Stimulated activated CD8-positive, alpha-beta memory T cell treated with anti-CD3 and anti-CD28 coated beads, Interleukin-12 subunit alpha, Interleukin-12 subunit beta, amount 100 ng/mL, for 24 hours (primary cell): ENCODE data around the gene YAE1.
A peak's percentile ranks its signal among the peaks of the same experiment; 100 is the strongest.
"Not testable (repeated sequence)": the region's sequence is repeated elsewhere in the genome, so short reads cannot be mapped to it uniquely, and the experiment has no call there.

Source experiments
- DNase-seq: peaks from one replicate; pipeline ENCODE4 v3.0.0-alpha.2; 2020; ENCODE audit errors: extremely low read depth

Gene YAE1, protein sequence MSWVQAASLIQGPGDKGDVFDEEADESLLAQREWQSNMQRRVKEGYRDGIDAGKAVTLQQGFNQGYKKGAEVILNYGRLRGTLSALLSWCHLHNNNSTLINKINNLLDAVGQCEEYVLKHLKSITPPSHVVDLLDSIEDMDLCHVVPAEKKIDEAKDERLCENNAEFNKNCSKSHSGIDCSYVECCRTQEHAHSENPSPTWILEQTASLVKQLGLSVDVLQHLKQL

GRCh38 chr7:39566023-39566921, at the start of gene YAE1:
Gene YAE1, plus strand, starts transcription at chr7:39566404. Its CDS starts 15 bp downstream, at chr7:39566419.
- peak; percentile 56 for DNase-seq

GRCh38 chr7:39516498-39516897, 49.7 kb upstream of the YAE1 start:
- DNase-seq, result no peak

- no peak for DNase-seq
Observed at GRCh38 chr7:39517240-39517639, 49.0 kb upstream of the YAE1 start.

- no peak for DNase-seq
Observed at GRCh38 chr7:39525926-39526325, 40.3 kb upstream of the YAE1 start.

GRCh38 chr7:39526666-39527065, 39.5 kb upstream of the YAE1 start:
- no peak for DNase-seq

DNA sequence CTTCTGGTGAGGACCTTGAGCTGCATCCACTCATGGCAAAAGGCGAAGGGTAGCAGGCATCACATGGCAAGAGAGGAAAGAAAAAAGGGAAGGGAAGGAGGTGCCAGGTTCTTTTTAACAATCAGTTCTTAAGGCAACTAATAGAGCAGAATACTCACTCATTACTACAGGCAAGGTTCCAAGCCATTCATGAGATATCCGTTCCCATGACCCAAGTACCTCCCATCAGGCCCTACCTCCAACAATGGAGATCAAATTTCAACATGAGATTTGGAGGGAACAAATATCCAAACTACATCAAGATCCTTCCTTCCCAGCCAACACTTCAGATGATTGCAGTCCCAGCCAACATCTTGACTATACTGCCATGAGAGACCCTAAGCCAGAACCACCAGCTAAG, 38.9 kb upstream of the YAE1 start:
- no peak for DNase-seq

DNA sequence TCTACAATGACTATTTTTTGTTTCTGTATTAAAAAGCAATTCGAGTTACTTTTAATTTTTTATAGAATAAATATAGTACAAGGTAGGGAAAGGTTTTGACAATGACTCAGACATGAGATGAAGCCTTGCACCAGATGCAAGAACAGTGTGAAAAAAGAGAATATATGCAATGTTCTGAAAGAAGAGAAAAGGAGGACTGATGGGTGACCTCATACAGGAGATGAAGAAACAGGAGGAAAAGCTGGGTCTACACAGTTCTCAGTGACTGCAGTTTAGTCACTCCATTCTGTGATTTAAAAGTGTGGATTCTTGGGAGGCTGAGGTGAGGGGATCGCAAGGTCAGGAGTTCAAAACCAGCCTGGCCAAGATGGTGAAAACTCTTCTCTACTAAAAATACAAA, 38.3 kb upstream of the YAE1 start:
- DNase-seq, result no peak

DNA sequence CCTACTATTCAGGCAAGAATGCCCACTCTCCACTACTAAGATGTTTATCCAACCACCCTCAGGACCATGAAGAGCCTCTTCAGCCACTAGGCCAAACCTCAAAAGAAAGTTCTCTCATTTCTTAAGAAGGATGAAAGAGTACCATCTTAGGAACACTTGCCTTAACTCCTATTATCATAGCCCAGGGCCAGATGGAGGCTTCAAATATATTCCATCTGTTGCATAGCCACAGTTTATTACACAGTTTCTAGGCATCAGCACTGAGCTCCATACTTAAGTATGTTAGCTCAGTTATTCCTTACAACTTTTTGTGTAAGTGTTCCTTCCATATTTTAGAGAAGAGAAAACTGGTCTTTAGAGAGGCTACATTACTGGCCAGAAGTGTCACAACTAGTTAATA, 37.4 kb upstream of the YAE1 start:
- DNase-seq, result no peak

DNA sequence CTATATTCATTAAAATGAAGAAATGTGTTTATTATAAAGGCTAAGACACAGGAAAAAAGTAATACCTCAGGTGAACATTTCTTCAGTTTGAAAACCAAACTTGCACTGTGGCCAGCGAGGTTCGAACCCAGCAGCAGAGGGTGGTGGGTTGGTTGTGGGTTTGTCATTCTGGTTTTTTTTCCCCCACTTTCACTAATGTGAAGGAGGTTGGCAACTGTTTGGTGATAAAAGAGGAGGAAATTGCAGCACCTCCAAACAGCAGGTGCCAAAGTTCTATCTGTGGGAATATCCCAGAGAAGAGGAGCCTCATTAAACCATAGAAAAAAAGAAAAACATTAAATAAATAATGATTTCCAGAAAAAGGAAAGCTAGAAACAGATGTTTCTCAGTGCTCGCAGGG, 36.6 kb upstream of the YAE1 start:
- DNase-seq, result no peak

GRCh38 chr7:39530971-39531370, 35.2 kb upstream of the YAE1 start:
- no peak for DNase-seq

DNA sequence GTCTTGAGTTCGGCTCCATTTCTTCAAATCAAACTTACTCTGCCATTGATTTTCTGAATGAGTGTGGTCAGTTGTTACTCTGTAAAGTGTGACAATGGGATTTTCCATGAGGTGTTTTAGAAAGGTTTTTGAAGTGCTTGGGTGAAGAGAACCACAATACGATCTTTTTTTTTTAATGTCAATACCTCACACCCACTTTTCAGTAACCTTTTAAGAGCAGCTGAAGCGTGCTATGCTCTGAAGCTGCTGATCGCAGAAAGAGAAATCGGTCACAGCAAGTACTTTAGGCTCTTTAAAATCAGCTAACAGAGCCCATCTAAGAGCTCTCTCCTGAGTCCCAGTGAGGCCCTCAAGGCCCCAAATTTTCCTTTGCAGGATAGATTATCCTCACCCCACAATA, 34.4 kb upstream of the YAE1 start:
- no peak for DNase-seq

- no peak for DNase-seq
Observed at GRCh38 chr7:39532832-39533231, 33.4 kb upstream of the YAE1 start.

DNA sequence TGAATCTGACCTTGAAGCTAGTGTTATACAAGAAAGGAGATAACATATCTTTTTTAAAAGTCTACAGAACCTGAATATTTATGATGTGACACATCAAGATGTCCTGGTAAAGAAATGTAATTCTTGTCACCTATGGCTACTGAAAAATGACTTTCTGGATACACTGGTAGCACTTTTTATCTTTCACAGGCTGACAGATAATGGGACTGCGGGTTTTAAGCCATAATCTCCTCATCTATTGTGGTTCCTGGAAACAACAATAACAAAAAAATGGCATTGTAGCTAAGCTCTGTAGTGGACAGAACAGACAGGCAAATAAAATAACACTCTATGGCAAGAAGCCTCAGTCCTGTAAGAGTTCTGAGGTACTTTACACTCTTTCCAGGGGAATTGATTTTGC, 31.6 kb upstream of the YAE1 start:
- DNase-seq, result no peak

DNA sequence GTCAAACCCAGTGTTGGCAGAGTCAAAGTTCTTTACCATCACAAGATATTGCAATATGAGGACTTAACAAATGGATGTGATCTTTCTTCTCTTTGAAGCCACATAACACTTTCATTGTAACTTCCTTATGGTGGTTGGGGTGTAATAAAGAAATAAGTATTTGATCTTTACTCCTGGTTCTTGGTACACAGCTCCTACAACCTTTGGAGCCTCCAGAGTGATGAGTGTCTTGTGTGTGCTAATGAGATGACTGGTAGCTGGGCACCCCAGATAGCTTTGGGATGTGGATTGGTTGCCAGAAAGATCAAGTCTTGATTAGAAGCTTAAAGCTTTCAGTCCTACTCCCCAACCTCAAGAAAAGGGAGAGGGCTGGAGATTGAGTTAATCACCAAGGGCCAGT, 31.1 kb upstream of the YAE1 start:
- no peak for DNase-seq

- no peak for DNase-seq
Observed at GRCh38 chr7:39535720-39536119, 30.5 kb upstream of the YAE1 start.

GRCh38 chr7:39536951-39537350, 29.3 kb upstream of the YAE1 start:
- DNase-seq, result no peak

DNA sequence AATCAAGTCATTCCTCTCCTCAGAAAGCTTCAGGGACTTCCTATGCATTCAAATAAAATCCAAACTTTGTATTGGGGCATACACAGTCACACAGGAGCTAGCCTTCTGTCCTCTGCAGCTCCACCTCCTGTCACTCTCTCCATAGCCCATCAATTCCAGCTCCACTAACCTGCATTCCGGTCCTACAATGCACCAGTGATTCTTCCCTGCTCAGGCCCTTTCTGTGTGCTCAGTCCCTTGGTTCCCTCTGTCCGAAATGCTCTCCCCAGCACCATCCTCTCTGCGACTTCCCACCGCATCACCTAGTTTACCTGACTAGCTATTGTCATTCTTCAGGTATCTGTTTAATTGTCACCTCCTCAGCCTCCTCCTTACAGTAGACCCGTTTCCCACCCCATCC, 26.4 kb upstream of the YAE1 start:
- DNase-seq, result no peak

DNA sequence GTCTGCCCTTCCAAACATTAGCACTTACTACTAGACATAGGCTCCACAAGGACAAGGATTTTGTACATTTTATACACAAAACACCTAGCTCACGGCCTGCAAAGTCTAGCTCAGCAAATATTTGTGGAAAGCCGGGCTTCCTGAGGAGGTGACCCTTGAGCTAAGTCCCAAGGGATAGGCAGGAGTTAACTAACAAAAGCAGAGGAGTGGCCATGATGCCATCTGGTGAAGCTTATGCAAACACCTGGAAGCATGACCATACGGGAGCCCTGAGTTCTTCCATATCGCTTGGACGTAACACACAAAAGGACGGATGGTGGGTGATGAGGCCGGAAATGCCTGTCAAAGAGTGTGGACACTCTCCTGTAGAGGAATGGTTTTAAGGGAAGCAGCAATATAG, 25.9 kb upstream of the YAE1 start:
- no peak for DNase-seq

DNA sequence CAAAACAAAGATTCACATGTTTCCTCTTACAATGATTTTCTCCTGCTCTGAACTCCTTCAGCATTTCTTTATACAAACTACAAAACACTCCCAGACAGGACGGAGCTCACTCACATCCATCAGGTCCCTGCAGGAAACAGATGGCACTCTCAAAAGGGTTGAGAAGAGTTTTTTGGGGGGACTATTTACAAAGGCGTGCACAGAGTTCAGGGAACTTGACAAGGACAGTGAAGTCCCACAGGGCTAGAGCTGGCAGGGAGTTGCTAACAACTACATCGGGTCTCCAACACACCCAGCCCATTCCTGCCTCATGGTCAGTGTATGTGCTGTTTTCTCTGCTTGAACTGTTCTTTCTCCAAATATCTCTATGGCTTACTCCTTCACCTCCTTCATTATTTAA, 24.7 kb upstream of the YAE1 start:
- no peak for DNase-seq

DNA sequence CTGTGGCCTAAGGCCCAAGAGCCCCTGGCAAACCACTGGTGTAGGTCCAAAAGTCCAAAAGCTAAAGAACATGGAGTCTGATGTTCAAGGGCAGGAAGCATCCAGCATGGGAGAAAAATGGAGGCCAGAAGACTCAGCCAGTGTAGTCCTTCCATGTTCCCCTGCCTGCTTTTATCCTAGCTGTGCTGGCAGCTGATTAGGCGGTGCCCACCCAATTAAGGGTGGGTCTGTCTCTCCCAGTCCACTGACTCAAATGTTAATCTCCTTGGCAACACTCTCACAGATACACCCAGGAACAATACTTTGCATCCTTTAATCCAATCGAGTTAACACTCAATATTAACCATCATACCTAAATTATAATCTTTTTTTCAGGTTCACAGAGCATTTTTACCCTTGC, 21.4 kb upstream of the YAE1 start:
- not testable (repeated sequence) for DNase-seq

- no peak for DNase-seq
Observed at GRCh38 chr7:39547336-39547735, 18.9 kb upstream of the YAE1 start.

- no peak for DNase-seq
Observed at GRCh38 chr7:39550411-39550810, 15.8 kb upstream of the YAE1 start.

GRCh38 chr7:39553436-39553835, 12.8 kb upstream of the YAE1 start:
- DNase-seq, result no peak
